Activated T-cell treated with anti-CD3 and anti-CD28 coated beads for 24 hours (primary cell): ENCODE results near the gene REEP3.
A peak's percentile ranks its signal among the peaks of the same experiment; 100 is the strongest.
"Not testable (repeated sequence)": the region's sequence is repeated elsewhere in the genome, so short reads cannot be mapped to it uniquely, and the experiment has no call there.

Experiments
- DNase-seq: peaks from one replicate; pipeline ENCODE4 v3.0.0-alpha.2; 2020; ENCODE audit warnings: low read depth

REEP3 gene

DNA sequence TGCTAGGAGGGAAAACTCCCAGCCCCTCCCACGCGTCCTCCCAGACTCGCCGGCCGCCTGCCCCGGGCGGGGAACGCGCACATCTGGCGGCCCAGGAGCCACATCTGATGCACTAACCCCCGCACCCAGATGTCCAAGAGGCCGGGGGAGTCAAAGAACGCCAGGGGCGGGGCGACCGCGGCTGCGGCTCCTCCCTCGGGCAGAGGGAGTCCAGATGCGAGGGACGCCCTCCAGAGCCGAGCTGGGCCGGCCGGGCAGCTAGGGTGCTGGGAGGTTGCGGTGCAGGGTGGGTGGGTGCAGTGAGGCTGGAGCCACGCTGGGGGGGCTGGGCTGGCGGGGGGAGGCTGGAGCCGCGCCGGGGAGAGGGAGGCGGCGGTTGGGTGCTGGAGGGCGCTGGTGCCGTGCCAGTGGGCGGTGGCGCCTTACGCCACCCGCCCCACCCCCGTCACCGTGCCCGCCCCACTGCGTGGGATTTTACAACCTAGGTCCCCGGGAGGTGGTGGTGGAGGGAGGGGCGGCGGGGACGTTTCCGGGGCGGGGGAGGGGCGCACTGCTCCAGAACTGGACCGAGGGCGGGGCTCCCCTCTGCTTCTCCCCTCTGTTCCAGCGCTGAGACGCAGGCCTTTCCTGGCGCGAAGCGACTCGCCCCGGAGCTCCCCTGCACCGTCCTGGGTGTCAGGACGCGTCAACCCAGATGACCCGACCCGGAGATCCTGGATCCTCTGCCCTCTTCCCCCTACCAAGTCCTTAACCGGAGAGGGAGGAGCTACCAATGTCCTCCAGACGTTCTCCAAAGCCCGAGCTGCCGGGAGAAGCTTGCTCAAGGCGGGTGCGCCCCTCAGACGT is 109.1 kb downstream of the REEP3 start:
- DNase-seq: peak; percentile 64

DNA sequence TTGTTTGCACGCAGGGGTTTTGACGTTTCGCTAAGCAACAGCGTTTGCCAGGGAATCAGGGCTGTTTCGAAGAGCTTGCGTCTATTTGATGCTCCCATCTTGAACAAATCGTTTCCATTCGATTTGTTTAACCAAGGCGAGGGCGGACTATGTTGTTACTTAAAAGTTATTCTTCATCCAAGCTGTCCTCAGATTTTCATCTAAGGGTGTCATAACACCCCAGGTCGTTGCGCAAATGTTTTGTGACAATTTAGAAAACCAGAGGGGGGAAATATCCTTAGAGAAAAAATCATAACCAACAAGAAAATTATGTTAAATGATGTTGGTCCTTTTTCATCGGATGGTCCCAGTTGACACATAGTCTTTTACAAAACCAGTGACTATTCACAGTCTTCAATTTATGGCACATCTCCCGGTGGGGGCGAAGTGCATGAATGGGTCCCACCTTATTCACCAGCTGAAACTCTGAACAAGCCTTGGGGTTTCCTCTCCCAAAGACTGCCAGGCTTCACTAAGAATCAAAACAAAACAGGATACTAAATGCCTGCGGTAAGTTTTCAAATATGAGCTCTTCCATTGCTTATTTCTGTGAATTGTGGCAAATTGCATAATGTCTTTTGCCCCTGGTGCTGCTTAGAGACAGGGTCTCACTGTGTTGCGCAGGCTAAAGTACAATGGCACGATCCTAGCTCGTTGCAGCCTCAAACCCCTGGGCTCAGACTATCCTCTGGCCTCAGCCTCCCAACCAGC is 109.9 kb downstream of the REEP3 start:
- no peak for DNase-seq

- no peak for DNase-seq
Measured at GRCh38 chr10:63631991-63632390, 110.8 kb downstream of the REEP3 start.

DNA sequence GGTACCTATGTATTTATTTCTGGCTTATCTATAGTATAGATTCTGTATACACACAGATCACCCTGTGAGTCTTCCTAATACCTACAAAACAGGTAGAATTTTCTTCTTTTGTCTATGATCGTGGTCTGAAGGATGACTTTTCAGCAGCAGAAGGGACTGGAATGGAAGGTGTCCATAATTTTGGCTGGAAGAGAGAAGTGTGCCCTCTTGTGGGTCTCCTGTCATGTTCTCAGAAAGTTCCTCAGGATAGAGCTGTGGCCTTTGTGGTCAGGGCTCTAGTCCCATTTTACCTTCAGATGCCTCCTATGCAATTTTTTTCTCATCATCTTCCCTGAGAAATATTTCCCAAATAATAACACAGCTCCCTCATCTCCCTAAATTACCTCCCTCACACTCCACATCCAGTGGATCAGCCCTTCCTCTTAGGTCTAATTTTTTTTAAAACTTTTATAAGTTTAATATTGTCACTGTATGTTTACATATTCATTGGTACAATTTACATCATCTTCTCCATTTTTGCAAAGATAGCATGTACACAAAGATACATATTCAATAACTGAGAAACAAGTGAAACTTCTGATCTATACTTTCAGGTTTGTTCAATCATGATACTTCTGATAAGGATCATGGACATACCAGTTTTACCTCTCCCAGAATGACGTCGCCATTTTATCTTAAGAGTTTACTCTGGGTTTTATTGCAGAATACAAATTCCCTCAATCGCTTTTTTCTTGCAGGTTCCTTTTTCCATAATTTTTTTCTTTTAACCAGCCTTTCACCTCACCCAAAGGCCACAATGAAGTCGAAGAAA is 112.7 kb downstream of the REEP3 start:
- no peak for DNase-seq

- DNase-seq: no peak
Measured at GRCh38 chr10:63634488-63635065, 113.4 kb downstream of the REEP3 start.

DNA sequence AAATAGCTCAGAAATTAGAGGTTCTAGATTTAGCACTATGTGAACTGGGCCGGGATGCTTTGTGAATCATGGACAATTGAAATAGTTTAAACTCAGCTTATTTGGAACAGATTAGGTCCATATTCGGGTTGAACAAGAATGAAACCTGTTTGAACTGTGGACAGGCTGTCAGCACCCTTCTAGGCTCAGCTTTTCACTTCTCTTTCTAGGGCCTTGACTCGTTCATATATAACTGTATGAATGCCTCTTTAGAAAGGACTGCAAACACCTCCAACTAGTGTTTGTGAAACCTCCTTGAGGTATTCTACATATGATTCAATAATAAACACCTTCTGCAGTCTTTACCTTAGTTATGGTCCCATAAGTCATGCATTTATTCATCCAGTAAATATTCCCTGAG is 115.6 kb downstream of the REEP3 start:
- no peak for DNase-seq

- no peak for DNase-seq
Measured at GRCh38 chr10:63637901-63638327, 116.7 kb downstream of the REEP3 start.

DNA sequence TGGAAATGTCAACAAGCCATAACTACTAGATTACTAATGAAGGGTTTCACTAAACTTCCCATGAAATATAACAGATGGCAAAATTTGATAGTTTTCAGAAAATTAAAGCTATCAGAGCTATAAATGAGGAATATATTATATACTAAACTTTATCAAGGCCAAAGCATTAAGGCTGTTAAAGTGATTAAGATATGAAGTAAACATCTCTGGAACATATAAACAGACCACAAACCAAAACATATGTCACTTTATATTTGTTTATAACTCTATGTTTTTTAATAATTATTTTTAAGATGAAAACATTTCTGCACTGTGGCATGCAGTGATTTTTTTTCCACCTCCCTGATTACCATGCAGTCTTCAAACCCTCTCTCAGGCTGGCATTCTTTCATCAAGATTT is 120.2 kb downstream of the REEP3 start:
- no peak for DNase-seq

DNA sequence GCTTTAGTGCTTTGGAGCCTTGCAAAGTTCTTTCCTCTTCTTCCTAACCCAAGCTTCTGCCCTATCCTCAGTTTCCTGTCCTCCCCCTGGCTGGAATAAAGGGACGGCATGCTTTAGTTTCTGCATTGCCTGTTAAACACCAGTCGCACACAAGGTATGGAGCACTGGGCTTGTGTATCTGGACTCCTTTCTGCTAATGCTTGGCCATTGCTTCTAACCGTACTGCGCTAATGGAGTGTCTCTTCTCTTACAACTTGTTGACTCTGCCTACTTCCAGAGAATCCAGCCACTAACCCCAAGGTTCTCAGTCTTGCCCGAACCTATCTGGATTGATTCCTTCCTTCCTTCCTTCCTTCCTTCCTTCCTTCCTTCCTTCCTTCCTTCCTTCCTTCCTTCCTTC is 120.6 kb downstream of the REEP3 start:
- DNase-seq: no peak

DNA sequence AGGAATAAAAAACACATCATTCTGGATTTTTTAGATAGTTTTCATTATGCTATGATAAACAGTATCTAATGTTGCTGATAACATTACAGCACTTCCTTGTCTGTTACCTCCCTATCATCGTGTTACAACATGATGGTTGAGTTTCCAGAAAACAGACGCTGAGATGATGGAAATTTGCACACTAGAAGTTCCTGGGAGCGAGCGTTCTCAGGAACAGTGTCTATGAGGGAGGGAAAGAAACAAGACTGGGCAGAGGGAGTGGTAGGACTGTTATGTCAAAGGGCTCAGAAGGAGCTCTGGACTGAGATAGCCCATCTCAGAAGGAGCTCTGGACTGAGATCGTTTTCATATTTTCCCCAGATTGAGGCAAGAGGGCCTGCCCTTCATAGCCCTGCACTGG is 121.6 kb downstream of the REEP3 start:
- DNase-seq: no peak

DNA sequence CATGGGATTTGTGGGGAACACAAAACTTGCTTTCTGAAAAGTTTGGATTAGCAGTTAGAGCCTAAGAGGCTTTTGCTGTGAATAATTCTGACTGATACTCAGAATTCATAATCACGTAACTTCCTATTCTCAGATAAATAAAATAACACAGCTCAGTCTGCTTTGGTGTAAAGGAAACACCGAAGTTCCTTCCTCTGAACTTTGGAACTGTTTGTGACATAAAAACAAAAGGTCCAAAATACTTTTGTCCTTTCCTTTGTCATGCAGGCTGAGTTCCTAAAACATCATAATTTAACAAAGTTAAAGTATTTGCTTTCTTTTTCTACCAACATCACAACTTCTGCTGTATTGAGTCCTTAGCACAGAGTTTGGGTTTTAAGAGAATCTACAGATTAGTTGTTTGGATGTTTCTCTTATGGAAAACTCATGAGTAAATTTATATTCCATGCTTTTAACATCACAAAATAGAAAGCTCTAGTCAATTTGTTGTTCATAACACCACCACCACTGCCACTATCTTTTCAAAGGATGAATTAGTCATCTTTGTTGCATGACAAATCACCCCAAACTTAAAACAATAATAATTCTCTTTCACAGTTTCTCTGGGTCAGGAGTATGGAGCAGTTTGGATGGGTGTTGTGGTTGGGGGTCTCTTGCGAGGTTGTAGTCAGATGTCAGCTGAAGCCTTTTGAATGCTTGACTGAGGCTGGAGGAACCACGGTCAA is 123.4 kb downstream of the REEP3 start:
- DNase-seq: no peak

- DNase-seq: no peak
Measured at GRCh38 chr10:63645195-63645594, 124.0 kb downstream of the REEP3 start.

GRCh38 chr10:63646491-63646890 is 125.3 kb downstream of the REEP3 start:
- no peak for DNase-seq

DNA sequence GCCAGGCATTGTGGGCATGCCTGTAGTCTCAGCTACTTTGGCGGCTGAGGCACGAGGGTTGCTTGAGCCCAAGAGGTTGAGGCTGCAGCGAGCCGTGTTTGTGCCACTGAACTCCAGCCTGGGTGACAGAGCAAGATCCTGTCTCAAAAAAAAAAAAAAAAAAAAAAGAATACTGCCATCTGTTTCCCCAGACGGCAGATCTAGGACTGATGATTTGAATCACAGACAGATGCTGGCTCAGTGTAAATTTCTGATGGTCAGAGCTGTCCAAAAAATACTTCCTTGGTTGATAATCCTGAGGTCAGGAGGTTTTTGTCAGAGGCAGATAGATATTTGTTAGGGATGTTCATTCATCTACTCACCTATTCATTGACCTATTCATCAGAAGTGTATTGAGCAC is 130.7 kb downstream of the REEP3 start:
- no peak for DNase-seq

DNA sequence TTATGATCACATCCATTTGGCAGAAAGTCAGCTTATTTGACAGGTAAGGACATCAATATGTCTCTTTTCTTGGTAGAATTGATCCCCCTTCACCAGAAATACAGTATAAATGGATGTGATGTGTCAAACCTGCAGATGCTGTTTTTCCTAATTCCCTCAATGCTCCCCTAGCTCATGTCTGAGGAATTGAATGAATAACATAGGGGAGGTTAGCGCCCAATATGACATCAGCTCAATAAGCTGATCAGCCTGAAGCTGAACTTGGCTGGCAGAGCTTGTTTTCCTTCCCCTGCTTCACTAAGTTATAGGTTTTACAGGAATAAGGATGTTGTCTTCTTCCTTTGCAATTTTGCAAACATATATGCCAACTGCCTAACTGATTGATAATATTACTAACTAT is 132.5 kb downstream of the REEP3 start:
- DNase-seq: no peak

DNA sequence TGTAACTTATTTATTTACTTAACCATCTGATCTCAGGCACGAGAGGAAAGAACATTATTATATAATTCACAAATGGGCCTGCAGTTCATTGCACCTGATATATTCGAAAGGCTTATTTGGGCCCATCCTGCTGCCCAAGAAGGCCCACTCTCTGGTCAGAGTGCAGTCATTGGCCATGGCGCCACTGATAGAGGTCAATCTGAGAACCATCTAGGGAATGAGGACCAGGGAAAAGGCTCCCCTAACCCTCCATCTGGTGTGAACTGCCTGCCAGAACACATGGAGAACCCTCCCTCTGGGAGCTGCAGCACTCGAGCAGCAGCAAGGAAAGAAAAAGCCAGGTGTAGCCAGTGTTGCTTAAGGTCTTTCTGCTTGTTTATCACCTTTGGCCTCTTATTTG is 136.6 kb downstream of the REEP3 start:
- DNase-seq: no peak

- DNase-seq: not testable (repeated sequence)
Measured at GRCh38 chr10:63660941-63661340, 139.7 kb downstream of the REEP3 start.

DNA sequence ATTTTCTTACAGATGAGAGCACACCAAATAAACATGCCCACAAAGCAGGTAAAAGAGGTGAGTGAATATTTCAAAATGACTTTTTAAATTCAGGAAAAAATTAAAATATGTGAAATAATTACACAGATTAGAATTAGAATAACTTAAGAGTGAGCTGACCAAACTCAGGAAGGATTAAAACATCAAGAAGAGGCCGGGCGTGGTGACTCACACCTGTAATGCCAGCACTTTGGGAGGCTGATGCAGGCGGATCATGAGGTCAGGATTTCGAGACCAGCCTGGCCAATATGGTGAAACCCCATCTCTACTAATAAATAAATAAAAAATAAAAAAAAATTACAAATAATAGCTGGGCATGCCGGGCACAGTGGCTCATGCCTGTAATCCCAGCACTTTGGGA is 140.1 kb downstream of the REEP3 start:
- DNase-seq: no peak

DNA sequence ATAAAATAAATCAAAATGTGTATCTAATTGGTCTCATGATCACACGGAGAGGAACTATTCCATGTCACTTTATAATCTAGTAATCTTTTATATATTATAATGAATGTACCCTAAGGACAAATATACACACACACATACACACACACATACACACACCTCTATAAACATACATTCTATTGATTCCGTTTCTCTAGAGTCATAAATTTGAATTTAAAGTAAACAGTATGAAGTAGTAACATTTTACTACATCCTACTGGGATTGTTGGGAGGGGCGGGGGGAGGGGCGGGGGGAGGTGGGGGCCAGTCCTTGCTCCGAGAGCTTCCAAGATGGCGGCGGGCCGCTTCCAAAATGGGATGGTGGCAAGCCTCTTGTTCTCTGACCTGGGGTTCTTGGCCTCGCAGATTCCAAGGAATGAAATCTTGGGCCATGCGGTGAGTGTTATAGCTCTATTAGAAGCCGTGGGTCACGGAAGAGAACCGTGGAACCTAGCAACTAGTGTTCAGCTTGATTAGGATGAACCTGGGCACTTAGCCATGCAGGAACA is 143.2 kb downstream of the REEP3 start:
- no peak for DNase-seq

DNA sequence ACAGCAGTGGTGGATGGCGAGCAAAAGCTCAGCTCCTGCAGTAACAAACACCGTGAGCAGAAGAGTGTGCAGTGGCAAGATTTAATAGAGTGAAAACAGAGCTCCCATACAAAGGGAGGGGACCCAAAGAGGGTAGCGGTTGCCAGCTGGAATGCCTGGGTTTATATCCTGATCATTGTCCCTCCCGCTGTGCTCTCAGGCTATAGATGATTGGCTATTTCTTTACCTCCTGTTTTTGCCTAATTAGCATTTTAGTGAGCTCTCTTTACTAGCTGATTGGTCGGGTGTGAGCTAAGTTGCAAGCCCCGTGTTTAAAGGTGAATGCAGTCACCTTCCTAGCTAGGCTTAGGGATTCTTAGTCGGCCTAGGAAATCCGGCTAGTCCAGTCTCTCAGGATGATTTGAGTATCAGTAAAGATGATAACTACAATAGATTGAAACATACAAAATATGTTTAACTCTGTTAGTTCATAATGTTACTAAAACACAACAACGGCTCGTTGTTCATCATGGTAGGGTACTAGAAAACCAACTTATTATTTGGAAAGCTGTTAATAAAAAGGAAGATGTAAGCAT is 143.9 kb downstream of the REEP3 start:
- DNase-seq: not testable (repeated sequence)

DNA sequence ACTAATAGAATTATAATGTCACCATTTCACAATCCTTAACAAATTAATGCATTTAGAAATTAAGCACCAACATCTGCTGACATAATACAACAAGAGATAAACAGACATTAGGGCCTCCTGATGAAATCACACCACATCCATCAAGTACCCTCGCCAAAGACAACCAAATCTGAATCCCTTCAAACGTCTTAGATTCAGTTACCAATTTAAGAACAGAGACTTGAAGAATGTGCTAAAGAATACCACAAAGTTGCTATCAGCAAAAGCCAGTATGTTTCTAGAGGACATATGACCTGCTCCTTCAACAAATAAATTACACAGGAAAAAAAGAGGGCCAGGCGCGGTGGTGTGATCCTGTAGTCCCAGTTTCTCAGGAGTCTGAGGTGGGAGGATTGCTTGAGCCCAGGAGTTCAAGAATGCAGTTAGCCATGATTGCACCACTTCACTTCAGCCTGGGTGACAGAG is 144.5 kb downstream of the REEP3 start:
- DNase-seq: no peak
